DOHH2 (cell line): Measurements from ENCODE around the gene GARIN5B.

Experiments used
- H3F3A ChIP-seq: fragments of 200-600 bp; sonication (generic), shearing (Covaris generic); 2 replicates; pipeline ENCODE4 v1.6.0; 2016; ENCODE audit warnings: antibody characterized with exemption, mild to moderate bottlenecking; ENCODE audit not compliant: control insufficient read depth, insufficient read depth
- H3K27ac ChIP-seq: fragments of 200-600 bp; sonication (generic); 2 replicates; pipeline ENCODE4 v1.5.1; 2014; ENCODE audit warnings: low read depth, mild to moderate bottlenecking, low read length, moderate library complexity
- H3K27me3 ChIP-seq: fragments of 200-600 bp; sonication (generic); 2 replicates; pipeline ENCODE4 v1.6.1; 2014; ENCODE audit warnings: mild to moderate bottlenecking, low read length, mixed read lengths; ENCODE audit not compliant: control insufficient read depth
- H3K36me3 ChIP-seq: fragments of 200-600 bp; sonication (generic); 2 replicates; pipeline ENCODE4 v1.6.1; 2014; ENCODE audit warnings: mild to moderate bottlenecking, low read length, moderate library complexity, mixed read lengths; ENCODE audit not compliant: control insufficient read depth
- H3K4me1 ChIP-seq: fragments of 200-600 bp; sonication (generic); 2 replicates; pipeline ENCODE4 v1.6.1; 2014; ENCODE audit warnings: mild to moderate bottlenecking, low read length, mixed read lengths; ENCODE audit not compliant: control insufficient read depth
- H3K4me2 ChIP-seq: fragments of 200-600 bp; sonication (generic); 2 replicates; pipeline ENCODE4 v1.6.0; 2014; ENCODE audit warnings: mild to moderate bottlenecking, low read length, moderate library complexity
- H3K4me3 ChIP-seq: fragments of 200-600 bp; sonication (generic); 2 replicates; pipeline ENCODE4 v1.5.1; 2014; ENCODE audit warnings: mild to moderate bottlenecking, low read length, mixed read lengths
- H3K79me2 ChIP-seq: fragments of 200-600 bp; sonication (generic); 2 replicates; pipeline ENCODE4 v1.6.1; 2014; ENCODE audit warnings: mild to moderate bottlenecking, low read length, mixed read lengths; ENCODE audit not compliant: control insufficient read depth
- H3K9me2 ChIP-seq: fragments of 200-600 bp; sonication (generic); replicated peaks from 2 replicates; pipeline ENCODE4 v1.6.1; 2014; ENCODE audit warnings: mild to moderate bottlenecking, low read length, mixed read lengths; ENCODE audit not compliant: control insufficient read depth
- H3K9me3 ChIP-seq: fragments of 200-600 bp; sonication (generic); 2 replicates; pipeline ENCODE4 v1.6.1; 2014; ENCODE audit warnings: antibody characterized with exemption, low read length, mixed read lengths; ENCODE audit not compliant: control insufficient read depth, insufficient read depth
- H4K20me1 ChIP-seq: fragments of 200-600 bp; sonication (generic); 2 replicates; pipeline ENCODE4 v1.6.0; 2014; ENCODE audit warnings: low read depth, mild to moderate bottlenecking, antibody characterized with exemption, low read length, moderate library complexity; ENCODE audit not compliant: control insufficient read depth, insufficient read depth
- EZH2phosphoT487 ChIP-seq: fragments of 200-600 bp; sonication (generic); IDR thresholded peaks from 2 replicates; pipeline ENCODE4 v1.6.1; 2017; ENCODE audit warnings: borderline replicate concordance, mild to moderate bottlenecking, antibody characterized with exemption, low read length, moderate library complexity, mixed read lengths
- TF ChIP-seq, protein P1 (sequence below): fragments of 200-600 bp; sonication (generic); IDR thresholded peaks from one replicate; pipeline ENCODE4 v1.5.1; 2014; ENCODE audit warnings: antibody characterized with exemption, mild to moderate bottlenecking, low read depth, low read length; ENCODE audit not compliant: poor library complexity, severe bottlenecking

The GARIN5B gene

DNA sequence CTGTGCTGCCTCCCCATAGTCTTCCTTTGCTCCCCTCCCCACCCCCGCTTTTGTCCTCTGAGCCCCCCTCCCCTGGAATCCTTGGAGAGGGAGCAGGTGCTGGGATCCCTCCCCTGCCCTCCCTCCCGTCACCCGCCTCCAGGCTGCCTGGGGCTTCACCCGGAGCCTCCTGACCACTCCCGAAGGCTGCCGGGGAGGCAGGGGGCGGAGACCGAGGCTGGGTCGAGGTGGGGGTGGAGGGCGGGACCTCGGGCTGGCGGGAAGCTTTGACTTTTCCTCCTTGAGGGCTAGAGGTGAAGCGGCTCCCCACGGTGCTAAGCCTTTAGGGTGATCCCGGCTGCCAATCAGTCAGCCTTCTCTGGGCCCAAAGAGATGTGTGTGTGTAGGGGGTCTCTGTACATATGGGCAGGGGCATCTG, 21.9 kb downstream of the GARIN5B start:
- peak overlapping the region; percentile 99 for H3K4me3 ChIP-seq
- H3K4me2 ChIP-seq, result peak overlapping the region; percentile 92
- H4K20me1 ChIP-seq, result 0 out of 2 replicates have a peak, but pooled peaks cover 3% of the 10 kb centered on the region
- H3K9me2 ChIP-seq, result no peaks in the 10 kb centered on the region
- H3K36me3 ChIP-seq, result peaks cover 16% of the 10 kb centered on the region
- H3K4me1 ChIP-seq, result peaks cover 23% of the 10 kb centered on the region
- H3K27ac ChIP-seq, result 0 out of 2 replicates have a peak overlapping the region, but pooled peaks have one; percentile 64
- no peaks in the 10 kb centered on the region for H3F3A ChIP-seq
- H3K9me3 ChIP-seq, result no peaks in the 10 kb centered on the region
- peaks cover 7% of the 10 kb centered on the region for H3K27me3 ChIP-seq
- TF ChIP-seq EZH2phosphoT487, result no peak
- TF ChIP-seq, protein P1, sequence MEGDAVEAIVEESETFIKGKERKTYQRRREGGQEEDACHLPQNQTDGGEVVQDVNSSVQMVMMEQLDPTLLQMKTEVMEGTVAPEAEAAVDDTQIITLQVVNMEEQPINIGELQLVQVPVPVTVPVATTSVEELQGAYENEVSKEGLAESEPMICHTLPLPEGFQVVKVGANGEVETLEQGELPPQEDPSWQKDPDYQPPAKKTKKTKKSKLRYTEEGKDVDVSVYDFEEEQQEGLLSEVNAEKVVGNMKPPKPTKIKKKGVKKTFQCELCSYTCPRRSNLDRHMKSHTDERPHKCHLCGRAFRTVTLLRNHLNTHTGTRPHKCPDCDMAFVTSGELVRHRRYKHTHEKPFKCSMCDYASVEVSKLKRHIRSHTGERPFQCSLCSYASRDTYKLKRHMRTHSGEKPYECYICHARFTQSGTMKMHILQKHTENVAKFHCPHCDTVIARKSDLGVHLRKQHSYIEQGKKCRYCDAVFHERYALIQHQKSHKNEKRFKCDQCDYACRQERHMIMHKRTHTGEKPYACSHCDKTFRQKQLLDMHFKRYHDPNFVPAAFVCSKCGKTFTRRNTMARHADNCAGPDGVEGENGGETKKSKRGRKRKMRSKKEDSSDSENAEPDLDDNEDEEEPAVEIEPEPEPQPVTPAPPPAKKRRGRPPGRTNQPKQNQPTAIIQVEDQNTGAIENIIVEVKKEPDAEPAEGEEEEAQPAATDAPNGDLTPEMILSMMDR, result no peak
- H3K79me2 ChIP-seq, result peaks cover 18% of the 10 kb centered on the region

DNA sequence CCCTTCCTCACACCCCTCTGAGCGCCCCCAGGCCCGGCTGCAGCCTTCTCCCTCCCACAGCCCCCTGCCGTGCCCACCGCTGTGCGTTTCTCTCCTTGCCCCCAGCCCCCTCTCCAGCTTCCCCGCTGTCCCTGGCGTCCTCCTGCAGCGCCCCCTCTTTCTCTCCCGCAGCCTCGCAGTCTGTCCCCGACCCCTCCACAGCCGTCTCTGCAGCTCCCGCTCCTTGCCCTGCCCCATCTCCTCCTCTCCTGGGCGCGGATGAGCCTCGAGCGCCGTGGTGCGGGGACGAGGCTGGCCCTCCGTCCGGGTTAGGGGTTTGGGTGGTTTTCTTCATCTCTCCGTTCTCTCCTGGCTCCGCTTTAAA, 22.3 kb downstream of the GARIN5B start:
- H3K27me3 ChIP-seq, result peaks cover 7% of the 10 kb centered on the region
- 0 out of 2 replicates have a peak, but pooled peaks cover 3% of the 10 kb centered on the region for H4K20me1 ChIP-seq
- H3K4me1 ChIP-seq, result peaks cover 23% of the 10 kb centered on the region
- no peaks in the 10 kb centered on the region for H3K9me3 ChIP-seq
- TF ChIP-seq, protein P1, result peak; percentile 76
- no peak for TF ChIP-seq EZH2phosphoT487
- peak overlapping the region; percentile 64 for H3K27ac ChIP-seq
- H3K79me2 ChIP-seq, result peaks cover 18% of the 10 kb centered on the region
- no peaks in the 10 kb centered on the region for H3F3A ChIP-seq
- H3K4me2 ChIP-seq, result peak overlapping the region; percentile 92
- no peaks in the 10 kb centered on the region for H3K9me2 ChIP-seq
- peaks cover 16% of the 10 kb centered on the region for H3K36me3 ChIP-seq
- peak overlapping the region; percentile 99 for H3K4me3 ChIP-seq

GRCh38 chr19:55339889-55340783, 22.9 kb downstream of the GARIN5B start:
- Histone ChIP-seq H3K79me2 (peaks cover 18% of the 10 kb centered on the region), H3K4me3 (peak overlapping the region; percentile 99), H3K9me3 (no peaks in the 10 kb centered on the region), H3K27me3 (peaks cover 7% of the 10 kb centered on the region), H3K27ac (peak overlapping the region; percentile 64), H3K4me2 (peak overlapping the region; percentile 92), H4K20me1 (0 out of 2 replicates have a peak, but pooled peaks cover 3% of the 10 kb centered on the region), H3K9me2 (no peaks in the 10 kb centered on the region), H3F3A (no peaks in the 10 kb centered on the region), H3K4me1 (peaks cover 23% of the 10 kb centered on the region), H3K36me3 (peaks cover 16% of the 10 kb centered on the region)
- no peak for TF ChIP-seq EZH2phosphoT487
- TF ChIP-seq, protein P1, result no peak
